Measurements from ENCODE around the gene PAX2. TPM values are rescaled to one million over a fixed set of nuclear protein-coding genes. Genes with fewer than 3 reads are reported as not detected.
A peak's percentile ranks its signal among the peaks of the same experiment; 100 is the strongest.

PAX2 gene
- total RNA-seq, 1 donor from 2014 or later: not detected

GRCh38 chr10:100713049-100713858, 32.1 kb upstream of the PAX2 start:
- Mint-ChIP-seq H3K4me3 (ENCODE audit: unreplicated experiment) (peak overlapping the region; percentile 67), H3K36me3 (ENCODE audit: unreplicated experiment) (peaks cover 9% of the 10 kb centered on the region), H3K4me1 (ENCODE audit: low read depth, unreplicated experiment) (peaks cover 13% of the 10 kb centered on the region), H3K27ac (ENCODE audit: unreplicated experiment) (no peak overlapping the region), H3K27me3 (ENCODE audit: unreplicated experiment) (peaks cover 44% of the 10 kb centered on the region), H3K9me3 (ENCODE audit: unreplicated experiment) (peaks cover 15% of the 10 kb centered on the region)
- TF ChIP-seq, protein P1, sequence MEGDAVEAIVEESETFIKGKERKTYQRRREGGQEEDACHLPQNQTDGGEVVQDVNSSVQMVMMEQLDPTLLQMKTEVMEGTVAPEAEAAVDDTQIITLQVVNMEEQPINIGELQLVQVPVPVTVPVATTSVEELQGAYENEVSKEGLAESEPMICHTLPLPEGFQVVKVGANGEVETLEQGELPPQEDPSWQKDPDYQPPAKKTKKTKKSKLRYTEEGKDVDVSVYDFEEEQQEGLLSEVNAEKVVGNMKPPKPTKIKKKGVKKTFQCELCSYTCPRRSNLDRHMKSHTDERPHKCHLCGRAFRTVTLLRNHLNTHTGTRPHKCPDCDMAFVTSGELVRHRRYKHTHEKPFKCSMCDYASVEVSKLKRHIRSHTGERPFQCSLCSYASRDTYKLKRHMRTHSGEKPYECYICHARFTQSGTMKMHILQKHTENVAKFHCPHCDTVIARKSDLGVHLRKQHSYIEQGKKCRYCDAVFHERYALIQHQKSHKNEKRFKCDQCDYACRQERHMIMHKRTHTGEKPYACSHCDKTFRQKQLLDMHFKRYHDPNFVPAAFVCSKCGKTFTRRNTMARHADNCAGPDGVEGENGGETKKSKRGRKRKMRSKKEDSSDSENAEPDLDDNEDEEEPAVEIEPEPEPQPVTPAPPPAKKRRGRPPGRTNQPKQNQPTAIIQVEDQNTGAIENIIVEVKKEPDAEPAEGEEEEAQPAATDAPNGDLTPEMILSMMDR (IDR thresholded peaks at IDR 0.05; ENCODE audit: partially characterized antibody, unreplicated experiment): no peak
- no peak for DNase-seq

GRCh38 chr10:100713859-100714565, 31.4 kb upstream of the PAX2 start:
- H3K27me3 Mint-ChIP-seq (ENCODE audit: unreplicated experiment): peaks cover 41% of the 10 kb centered on the region
- no peak overlapping the region for H3K4me3 Mint-ChIP-seq (ENCODE audit: unreplicated experiment)
- H3K27ac Mint-ChIP-seq (ENCODE audit: unreplicated experiment): no peak overlapping the region
- no peak for DNase-seq
- TF ChIP-seq, protein P1 (IDR thresholded peaks at IDR 0.05; ENCODE audit: partially characterized antibody, unreplicated experiment): no peak
- H3K36me3 Mint-ChIP-seq (ENCODE audit: unreplicated experiment): peaks cover 9% of the 10 kb centered on the region
- peaks cover 11% of the 10 kb centered on the region for H3K4me1 Mint-ChIP-seq (ENCODE audit: low read depth, unreplicated experiment)
- peaks cover 15% of the 10 kb centered on the region for H3K9me3 Mint-ChIP-seq (ENCODE audit: unreplicated experiment)

GRCh38 chr10:100714566-100714950, 30.8 kb upstream of the PAX2 start:
- no peak for DNase-seq
- Mint-ChIP-seq H3K9me3 (ENCODE audit: unreplicated experiment) (peaks cover 15% of the 10 kb centered on the region), H3K36me3 (ENCODE audit: unreplicated experiment) (peaks cover 9% of the 10 kb centered on the region), H3K27me3 (ENCODE audit: unreplicated experiment) (peaks cover 41% of the 10 kb centered on the region), H3K27ac (ENCODE audit: unreplicated experiment) (no peak overlapping the region), H3K4me3 (ENCODE audit: unreplicated experiment) (no peak overlapping the region), H3K4me1 (ENCODE audit: low read depth, unreplicated experiment) (peaks cover 8% of the 10 kb centered on the region)
- TF ChIP-seq, protein P1 (IDR thresholded peaks at IDR 0.05; ENCODE audit: partially characterized antibody, unreplicated experiment): no peak

DNA sequence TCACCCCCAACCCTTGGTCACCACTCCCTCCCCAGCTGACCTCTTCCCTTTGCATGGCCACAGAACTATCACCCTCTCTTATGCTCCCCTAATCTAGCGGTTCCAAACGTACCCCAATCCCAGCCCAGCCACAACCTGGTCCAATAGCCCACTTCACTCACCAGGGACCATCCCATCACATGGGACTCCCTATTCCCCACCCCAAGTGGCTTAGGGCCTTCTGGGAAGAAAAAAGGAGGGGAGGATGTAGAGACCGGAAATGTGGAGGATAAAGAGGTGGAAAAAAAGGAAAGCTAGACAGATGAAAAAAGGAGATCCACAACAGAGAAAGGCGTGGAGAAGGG, 30.3 kb upstream of the PAX2 start:
- peak overlapping the region; percentile 59 for H3K27ac Mint-ChIP-seq (ENCODE audit: unreplicated experiment)
- peaks cover 15% of the 10 kb centered on the region for H3K9me3 Mint-ChIP-seq (ENCODE audit: unreplicated experiment)
- TF ChIP-seq, protein P1 (IDR thresholded peaks at IDR 0.05; ENCODE audit: partially characterized antibody, unreplicated experiment): no peak
- peaks cover 40% of the 10 kb centered on the region for H3K27me3 Mint-ChIP-seq (ENCODE audit: unreplicated experiment)
- H3K4me3 Mint-ChIP-seq (ENCODE audit: unreplicated experiment): peak overlapping the region; percentile 82
- DNase-seq: no peak
- H3K4me1 Mint-ChIP-seq (ENCODE audit: low read depth, unreplicated experiment): peaks cover 8% of the 10 kb centered on the region
- peaks cover 9% of the 10 kb centered on the region for H3K36me3 Mint-ChIP-seq (ENCODE audit: unreplicated experiment)

Data from glutamatergic neuron (in vitro differentiated cells).